ENCODE results near the gene MMP21. TPM values are rescaled to one million over a fixed set of nuclear protein-coding genes. Genes with fewer than 3 reads are reported as not detected.

Gene MMP21
- polyA plus RNA-seq, 4 donors = 0.26 to 0.38 (median 0.31) TPM

GRCh38 chr10:125792342-125793300 lies 17.0 kb upstream of the MMP21 start:
- no peak for DNase-seq (ENCODE audit: low read depth in 4 of 4, low spot score in 3 of 4)

- no peak for DNase-seq (ENCODE audit: low read depth in 4 of 4, low spot score in 3 of 4)
Observed at GRCh38 chr10:125788156-125789034, 12.8 kb upstream of the MMP21 start.

GRCh38 chr10:125785791-125786190 lies 10.2 kb upstream of the MMP21 start:
- no peak for DNase-seq (ENCODE audit: low read depth in 4 of 4, low spot score in 3 of 4)

- DNase-seq (ENCODE audit: low read depth in 4 of 4, low spot score in 3 of 4) = no peak
Observed at GRCh38 chr10:125783957-125784356, 8.3 kb upstream of the MMP21 start.

- no peak for DNase-seq (ENCODE audit: low read depth in 4 of 4, low spot score in 3 of 4)
Observed at GRCh38 chr10:125783408-125783807, 7.8 kb upstream of the MMP21 start.

GRCh38 chr10:125782616-125783015 lies 7.0 kb upstream of the MMP21 start:
- DNase-seq (ENCODE audit: low read depth in 4 of 4, low spot score in 3 of 4) = no peak

- no peak for DNase-seq (ENCODE audit: low read depth in 4 of 4, low spot score in 3 of 4)
Observed at GRCh38 chr10:125782054-125782453, 6.4 kb upstream of the MMP21 start.

- no peak for DNase-seq (ENCODE audit: low read depth in 4 of 4, low spot score in 3 of 4)
Observed at GRCh38 chr10:125781374-125781773, 5.8 kb upstream of the MMP21 start.

GRCh38 chr10:125779403-125780327 lies 4.0 kb upstream of the MMP21 start:
- no peak for DNase-seq (ENCODE audit: low read depth in 4 of 4, low spot score in 3 of 4)

GRCh38 chr10:125778556-125778955 lies 2.9 kb upstream of the MMP21 start:
- no peak for DNase-seq (ENCODE audit: low read depth in 4 of 4, low spot score in 3 of 4)

- no peak for DNase-seq (ENCODE audit: low read depth in 4 of 4, low spot score in 3 of 4)
Observed at GRCh38 chr10:125777806-125778205, 2.2 kb upstream of the MMP21 start.

GRCh38 chr10:125774581-125775191 lies 935 bp downstream of the MMP21 start:
- no peak for DNase-seq (ENCODE audit: low read depth in 4 of 4, low spot score in 3 of 4)

GRCh38 chr10:125773687-125774543 lies 1.7 kb downstream of the MMP21 start:
- DNase-seq (ENCODE audit: low read depth in 4 of 4, low spot score in 3 of 4) = no peak

- no peak for DNase-seq (ENCODE audit: low read depth in 4 of 4, low spot score in 3 of 4)
Observed at GRCh38 chr10:125772864-125773180, 2.8 kb downstream of the MMP21 start.

- DNase-seq (ENCODE audit: low read depth in 4 of 4, low spot score in 3 of 4) = no peak
Observed at GRCh38 chr10:125772112-125772863, 3.3 kb downstream of the MMP21 start.

GRCh38 chr10:125770844-125771243 lies 4.8 kb downstream of the MMP21 start:
- DNase-seq (ENCODE audit: low read depth in 4 of 4, low spot score in 3 of 4) = no peak

GRCh38 chr10:125769175-125769574 lies 6.4 kb downstream of the MMP21 start:
- DNase-seq (ENCODE audit: low read depth in 4 of 4, low spot score in 3 of 4) = no peak

GRCh38 chr10:125768219-125768855 lies 7.3 kb downstream of the MMP21 start:
- peak in 2 of 4 donors; percentile 37 to 43 for DNase-seq (ENCODE audit: low read depth in 4 of 4, low spot score in 3 of 4)
